HG03045 (cell line): ENCODE measurements around the gene SMARCB1.

Source experiments
- ATAC-seq: cut with Tn5 transposase; IDR thresholded peaks from one replicate; pipeline ENCODE4 v1.9.1; 2021; ENCODE audit warnings: mild to moderate bottlenecking, moderate library complexity; ENCODE audit not compliant: unreplicated experiment

Gene SMARCB1

GRCh38 chr22:23786752-23787599 lies at the start of gene SMARCB1:
TSS of gene SMARCB1 (plus strand) at chr22:23786966. CDS start at chr22:23787170, 204 bp downstream.
- peak; percentile 72 for ATAC-seq

- no peak for ATAC-seq
These were observed 49.1 kb upstream of the SMARCB1 start for GRCh38 chr22:23737696-23738095.

- no peak for ATAC-seq
These were observed 44.1 kb upstream of the SMARCB1 start for GRCh38 chr22:23742505-23743264.

GRCh38 chr22:23743303-23743705 lies 43.5 kb upstream of the SMARCB1 start:
- ATAC-seq, result no peak

GRCh38 chr22:23744001-23744400 lies 42.8 kb upstream of the SMARCB1 start:
- ATAC-seq, result no peak

GRCh38 chr22:23744485-23744884 lies 42.3 kb upstream of the SMARCB1 start:
- no peak for ATAC-seq

GRCh38 chr22:23745791-23746190 lies 41.0 kb upstream of the SMARCB1 start:
- ATAC-seq, result no peak

GRCh38 chr22:23749841-23750301 lies 36.9 kb upstream of the SMARCB1 start:
- ATAC-seq, result no peak

- ATAC-seq, result no peak
These were observed 36.4 kb upstream of the SMARCB1 start for GRCh38 chr22:23750367-23750713.

- ATAC-seq, result peak; percentile 86
These were observed 35.9 kb upstream of the SMARCB1 start, which contains the start of gene ZNF70 for GRCh38 chr22:23750714-23751440. TSS of gene ZNF70 (minus strand) at chr22:23751112. CDS start at chr22:23745140, 5,972 bp downstream.

- ATAC-seq, result peak; percentile 18
These were observed 35.2 kb upstream of the SMARCB1 start for GRCh38 chr22:23751441-23751996.

GRCh38 chr22:23752090-23752691 lies 34.6 kb upstream of the SMARCB1 start:
- ATAC-seq, result no peak

GRCh38 chr22:23752750-23753149 lies 34.0 kb upstream of the SMARCB1 start:
- ATAC-seq, result no peak

- ATAC-seq, result no peak
These were observed 33.4 kb upstream of the SMARCB1 start for GRCh38 chr22:23753385-23753784.

- no peak for ATAC-seq
These were observed 32.4 kb upstream of the SMARCB1 start, which contains the start of gene VPREB3 for GRCh38 chr22:23754220-23754919. TSS of gene VPREB3 (minus strand) at chr22:23754425. CDS start at chr22:23754363, 62 bp downstream.

GRCh38 chr22:23754980-23755636 lies 31.7 kb upstream of the SMARCB1 start:
- ATAC-seq, result no peak

- no peak for ATAC-seq
These were observed 31.1 kb upstream of the SMARCB1 start for GRCh38 chr22:23755711-23756110.

- no peak for ATAC-seq
These were observed 29.9 kb upstream of the SMARCB1 start for GRCh38 chr22:23756891-23757290.

GRCh38 chr22:23759566-23759965 lies 27.2 kb upstream of the SMARCB1 start:
- no peak for ATAC-seq
